Brain pericyte (primary cell): ENCODE measurements around the gene ZCCHC17.

Source experiments
- DNase-seq: peaks from one replicate; pipeline ENCODE4 v3.0.0-alpha.2; 2012; ENCODE audit warnings: low read depth, low spot score

The ZCCHC17 gene

GRCh38 chr1:31394584-31395193, 97.9 kb downstream of the ZCCHC17 start:
- no peak for DNase-seq

GRCh38 chr1:31396633-31397351, 100.0 kb downstream of the ZCCHC17 start:
- no peak for DNase-seq

- no peak for DNase-seq
These were observed 100.7 kb downstream of the ZCCHC17 start for GRCh38 chr1:31397360-31398095.

- no peak for DNase-seq
These were observed 101.4 kb downstream of the ZCCHC17 start for GRCh38 chr1:31398246-31398645.

- no peak for DNase-seq
These were observed 103.1 kb downstream of the ZCCHC17 start for GRCh38 chr1:31399976-31400375.

- DNase-seq = no peak
These were observed 103.6 kb downstream of the ZCCHC17 start for GRCh38 chr1:31400393-31400792.

- DNase-seq = no peak
These were observed 104.4 kb downstream of the ZCCHC17 start for GRCh38 chr1:31401241-31401640.

- no peak for DNase-seq
These were observed 108.9 kb downstream of the ZCCHC17 start for GRCh38 chr1:31405578-31406245.

- DNase-seq = no peak
These were observed 110.3 kb downstream of the ZCCHC17 start for GRCh38 chr1:31407029-31407626.

GRCh38 chr1:31408788-31409318, 112.0 kb downstream of the ZCCHC17 start:
- DNase-seq = no peak

- DNase-seq = no peak
These were observed 113.4 kb downstream of the ZCCHC17 start for GRCh38 chr1:31409946-31410858.

- DNase-seq = no peak
These were observed 114.0 kb downstream of the ZCCHC17 start for GRCh38 chr1:31410871-31411270.

- DNase-seq = no peak
These were observed 115.4 kb downstream of the ZCCHC17 start for GRCh38 chr1:31412205-31412604.

- no peak for DNase-seq
These were observed 116.0 kb downstream of the ZCCHC17 start, which contains the start of gene SERINC2 for GRCh38 chr1:31412732-31413404. SERINC2 (plus strand) TSS chr1:31413213; CDS start chr1:31413266, 53 bp downstream.

GRCh38 chr1:31413405-31414001, 116.7 kb downstream of the ZCCHC17 start:
- DNase-seq = no peak
